SK-N-SH treated with all-trans-retinoic acid at 6 μM for 48 hours (cell line): Measurements from ENCODE around the gene PAQR5.

Experiments
- ATAC-seq: fragments of 200-7000 bp; cut with Tn5 transposase; 3 replicates; pipeline ENCODE4 v1.9.1; 2020; ENCODE audit warnings: mild to moderate bottlenecking, moderate library complexity
- BACH2 ChIP-seq: fragments of 250-450 bp; sonication (Bioruptor Pico); IDR thresholded peaks from 2 replicates; pipeline ENCODE4 v1.9.0; 2021; ENCODE audit warnings: mild to moderate bottlenecking, borderline replicate concordance
- CSDC2 ChIP-seq: fragments of 250-450 bp; sonication (Bioruptor Pico); IDR thresholded peaks from 2 replicates; pipeline ENCODE4 v1.5.0; 2020; ENCODE audit warnings: mild to moderate bottlenecking, moderate library complexity
- GLIS3 ChIP-seq: fragments of 250-450 bp; sonication (Bioruptor Pico); IDR thresholded peaks from 2 replicates; pipeline ENCODE4 v1.5.0; 2020; ENCODE audit warnings: mild to moderate bottlenecking, moderate library complexity
- ISL1 ChIP-seq: fragments of 250-450 bp; sonication (Bioruptor Pico); IDR thresholded peaks from 2 replicates; pipeline ENCODE4 v2.1.2; 2022; ENCODE audit warnings: mild to moderate bottlenecking, moderate library complexity
- OSR1 ChIP-seq: fragments of 250-450 bp; sonication (Bioruptor Pico); IDR thresholded peaks from 2 replicates; pipeline ENCODE4 v1.8.0; 2022; ENCODE audit warnings: moderate library complexity, mild to moderate bottlenecking, inconsistent platforms
- PPARA ChIP-seq: fragments of 250-450 bp; sonication (Bioruptor Pico); IDR thresholded peaks from 2 replicates; pipeline ENCODE4 v1.5.0; 2020; ENCODE audit warnings: mild to moderate bottlenecking, borderline replicate concordance
- RARB ChIP-seq: fragments of 250-450 bp; sonication (Bioruptor Pico); IDR thresholded peaks from 2 replicates; pipeline ENCODE4 v1.8.0; 2021; ENCODE audit warnings: mild to moderate bottlenecking, moderate library complexity
- SNAI2 ChIP-seq: fragments of 250-450 bp; sonication (Bioruptor Pico); IDR thresholded peaks from 2 replicates; pipeline ENCODE4 v1.5.0; 2020; ENCODE audit warnings: mild to moderate bottlenecking, moderate library complexity
- TCF4 ChIP-seq: fragments of 250-450 bp; sonication (Bioruptor Pico); IDR thresholded peaks from 2 replicates; pipeline ENCODE4 v1.8.0; 2021; ENCODE audit warnings: mild to moderate bottlenecking, moderate library complexity, borderline replicate concordance
- TOX ChIP-seq: fragments of 250-450 bp; sonication (Bioruptor Pico); IDR thresholded peaks from 2 replicates; pipeline ENCODE4 v1.8.0; 2021; ENCODE audit warnings: mild to moderate bottlenecking, moderate library complexity, borderline replicate concordance
- ZC3H10 ChIP-seq: fragments of 250-450 bp; sonication (Bioruptor Pico); IDR thresholded peaks from 2 replicates; pipeline ENCODE4 v1.5.1; 2021; ENCODE audit warnings: mild to moderate bottlenecking, moderate library complexity
- ZFP3 ChIP-seq: fragments of 250-450 bp; sonication (Bioruptor Pico); IDR thresholded peaks from 2 replicates; pipeline ENCODE4 v1.5.0; 2020; ENCODE audit warnings: mild to moderate bottlenecking, moderate library complexity
- ZFP30 ChIP-seq: fragments of 450-650 bp; formaldehyde crosslinking; IDR thresholded peaks from 2 replicates; pipeline ENCODE4 v1.5.0; 2022; ENCODE audit warnings: mild to moderate bottlenecking, moderate library complexity
- ZNF565 ChIP-seq: fragments of 450-650 bp; formaldehyde crosslinking; conservative IDR thresholded peaks from 2 replicates; pipeline ENCODE4 v1.5.0; 2020; ENCODE audit warnings: low read depth, mild to moderate bottlenecking, moderate library complexity
- ZNF70 ChIP-seq: fragments of 450-650 bp; formaldehyde crosslinking; IDR thresholded peaks from 2 replicates; pipeline ENCODE4 v1.5.0; 2020; ENCODE audit warnings: mild to moderate bottlenecking, moderate library complexity
- ZNF8 ChIP-seq: fragments of 450-650 bp; formaldehyde crosslinking; IDR thresholded peaks from 2 replicates; pipeline ENCODE4 v1.5.0; 2020; ENCODE audit warnings: mild to moderate bottlenecking, moderate library complexity
- TF ChIP-seq, protein P1 (sequence below): fragments of 250-450 bp; sonication (Bioruptor Pico); IDR thresholded peaks from 2 replicates; pipeline ENCODE4 v1.5.0; 2020; ENCODE audit warnings: mild to moderate bottlenecking, moderate library complexity
- TF ChIP-seq, protein P2 (sequence below): fragments of 250-450 bp; sonication (Bioruptor Pico); IDR thresholded peaks from 2 replicates; pipeline ENCODE4 v1.5.1; 2020; ENCODE audit warnings: low read depth, mild to moderate bottlenecking, moderate library complexity
- TF ChIP-seq, protein P3 (sequence below): fragments of 250-450 bp; sonication (Bioruptor Pico); IDR thresholded peaks from 2 replicates; pipeline ENCODE4 v1.5.1; 2021; ENCODE audit warnings: mild to moderate bottlenecking, moderate library complexity
- TF ChIP-seq, protein P4 (sequence below): fragments of 250-450 bp; sonication (Bioruptor Pico); IDR thresholded peaks from 2 replicates; pipeline ENCODE4 v1.8.0; 2020; ENCODE audit warnings: mild to moderate bottlenecking, moderate library complexity, borderline replicate concordance

The PAQR5 gene

DNA sequence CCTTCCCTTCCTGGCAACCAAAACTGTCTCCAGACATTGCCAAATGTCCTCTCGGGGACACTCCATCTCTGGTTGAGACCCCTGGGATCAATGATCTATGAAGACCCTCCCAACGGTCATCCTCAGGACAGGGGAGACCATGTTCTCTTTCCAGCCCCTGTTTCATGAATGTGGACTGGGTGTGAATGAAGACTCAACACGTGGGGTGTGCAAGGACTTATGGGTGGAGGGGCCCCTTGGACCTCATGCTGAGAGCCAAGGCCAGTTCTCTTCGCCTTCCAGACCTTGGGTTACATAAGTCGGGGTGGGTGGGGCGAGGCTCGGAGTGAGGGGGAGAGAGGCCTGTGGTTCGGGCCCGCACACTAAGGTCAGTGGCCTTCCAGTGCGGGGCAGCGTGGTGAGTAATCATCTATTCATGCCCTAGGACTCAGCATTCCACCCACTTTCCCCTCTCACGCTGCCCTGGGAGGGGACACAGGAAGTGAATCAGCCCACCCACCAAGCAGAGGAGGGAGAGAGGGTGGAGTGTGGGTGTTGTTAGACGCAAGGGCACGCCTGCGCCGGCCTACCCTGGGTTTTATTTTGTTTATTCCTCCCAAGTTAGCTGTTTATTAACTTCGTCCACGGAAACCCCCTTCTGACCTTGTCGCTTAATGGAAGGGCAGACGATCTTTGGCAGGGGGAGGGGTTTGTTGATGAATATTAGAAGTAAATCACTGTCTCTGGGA, 6.7 kb downstream of the PAQR5 start:
- no peak for TF ChIP-seq ZC3H10
- TF ChIP-seq, protein P1, sequence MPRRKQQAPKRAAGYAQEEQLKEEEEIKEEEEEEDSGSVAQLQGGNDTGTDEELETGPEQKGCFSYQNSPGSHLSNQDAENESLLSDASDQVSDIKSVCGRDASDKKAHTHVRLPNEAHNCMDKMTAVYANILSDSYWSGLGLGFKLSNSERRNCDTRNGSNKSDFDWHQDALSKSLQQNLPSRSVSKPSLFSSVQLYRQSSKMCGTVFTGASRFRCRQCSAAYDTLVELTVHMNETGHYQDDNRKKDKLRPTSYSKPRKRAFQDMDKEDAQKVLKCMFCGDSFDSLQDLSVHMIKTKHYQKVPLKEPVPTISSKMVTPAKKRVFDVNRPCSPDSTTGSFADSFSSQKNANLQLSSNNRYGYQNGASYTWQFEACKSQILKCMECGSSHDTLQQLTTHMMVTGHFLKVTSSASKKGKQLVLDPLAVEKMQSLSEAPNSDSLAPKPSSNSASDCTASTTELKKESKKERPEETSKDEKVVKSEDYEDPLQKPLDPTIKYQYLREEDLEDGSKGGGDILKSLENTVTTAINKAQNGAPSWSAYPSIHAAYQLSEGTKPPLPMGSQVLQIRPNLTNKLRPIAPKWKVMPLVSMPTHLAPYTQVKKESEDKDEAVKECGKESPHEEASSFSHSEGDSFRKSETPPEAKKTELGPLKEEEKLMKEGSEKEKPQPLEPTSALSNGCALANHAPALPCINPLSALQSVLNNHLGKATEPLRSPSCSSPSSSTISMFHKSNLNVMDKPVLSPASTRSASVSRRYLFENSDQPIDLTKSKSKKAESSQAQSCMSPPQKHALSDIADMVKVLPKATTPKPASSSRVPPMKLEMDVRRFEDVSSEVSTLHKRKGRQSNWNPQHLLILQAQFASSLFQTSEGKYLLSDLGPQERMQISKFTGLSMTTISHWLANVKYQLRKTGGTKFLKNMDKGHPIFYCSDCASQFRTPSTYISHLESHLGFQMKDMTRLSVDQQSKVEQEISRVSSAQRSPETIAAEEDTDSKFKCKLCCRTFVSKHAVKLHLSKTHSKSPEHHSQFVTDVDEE (CRISPR knock-in tag): no peak
- TF ChIP-seq GLIS3 (CRISPR knock-in tag): no peak
- TF ChIP-seq ISL1: no peak
- no peak for TF ChIP-seq ZFP30 (CRISPR knock-in tag)
- ATAC-seq: peak; percentile 89

DNA sequence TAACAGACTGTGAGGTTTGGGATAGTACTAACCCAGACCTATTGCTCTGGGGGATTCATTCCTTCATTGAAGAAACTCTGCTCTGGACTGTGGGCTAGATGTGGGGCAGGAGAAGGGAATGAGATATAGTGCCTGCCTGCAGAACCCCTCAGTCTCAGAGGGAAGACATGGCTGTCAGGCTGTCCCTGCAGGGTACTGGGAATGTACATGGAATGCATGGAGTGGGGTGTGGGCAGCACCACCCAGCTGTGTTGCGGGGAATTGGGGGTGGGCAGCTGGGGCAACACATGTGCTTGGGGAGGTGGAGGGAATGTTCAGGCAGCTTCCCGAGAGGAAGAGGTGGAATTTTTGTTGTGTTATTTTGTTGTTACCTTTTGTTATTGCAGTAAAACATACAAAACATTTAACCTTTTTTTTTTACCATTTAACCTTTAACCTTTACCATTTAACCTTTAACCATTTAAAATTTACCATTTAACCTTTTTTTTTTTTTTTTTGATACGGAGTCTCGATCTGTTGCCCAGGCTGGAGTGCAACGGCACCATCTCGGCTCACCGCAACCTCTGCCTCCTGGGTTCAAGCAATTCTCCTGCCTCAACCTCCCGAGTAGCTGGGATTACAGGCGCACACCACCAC, 7.3 kb downstream of the PAQR5 start:
- ATAC-seq: peak; percentile 40

DNA sequence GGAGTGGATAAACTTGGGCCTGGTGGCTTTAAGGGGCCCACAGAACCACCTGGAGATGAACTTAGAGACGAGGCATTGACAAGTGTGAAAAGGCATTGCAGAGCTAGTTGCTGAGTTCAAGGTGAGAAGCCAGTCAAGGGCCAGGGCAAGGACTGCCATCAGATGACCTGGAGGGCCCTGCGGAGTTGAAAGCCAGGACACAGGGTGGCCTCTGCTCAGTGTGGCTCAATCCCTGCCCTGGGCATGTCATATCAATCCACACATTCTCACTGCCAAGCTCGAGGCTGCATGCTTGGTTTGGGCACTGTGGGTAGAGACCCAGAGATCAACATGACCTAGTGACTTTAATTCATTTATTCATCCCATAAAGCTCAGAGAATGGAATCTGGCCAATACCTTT, 9.2 kb downstream of the PAQR5 start:
- ATAC-seq: no peak
- TF ChIP-seq PPARA (CRISPR knock-in tag): no peak
- TF ChIP-seq RARB (CRISPR knock-in tag): no peak
- TF ChIP-seq ZFP30 (CRISPR knock-in tag): no peak
- TF ChIP-seq, protein P2, sequence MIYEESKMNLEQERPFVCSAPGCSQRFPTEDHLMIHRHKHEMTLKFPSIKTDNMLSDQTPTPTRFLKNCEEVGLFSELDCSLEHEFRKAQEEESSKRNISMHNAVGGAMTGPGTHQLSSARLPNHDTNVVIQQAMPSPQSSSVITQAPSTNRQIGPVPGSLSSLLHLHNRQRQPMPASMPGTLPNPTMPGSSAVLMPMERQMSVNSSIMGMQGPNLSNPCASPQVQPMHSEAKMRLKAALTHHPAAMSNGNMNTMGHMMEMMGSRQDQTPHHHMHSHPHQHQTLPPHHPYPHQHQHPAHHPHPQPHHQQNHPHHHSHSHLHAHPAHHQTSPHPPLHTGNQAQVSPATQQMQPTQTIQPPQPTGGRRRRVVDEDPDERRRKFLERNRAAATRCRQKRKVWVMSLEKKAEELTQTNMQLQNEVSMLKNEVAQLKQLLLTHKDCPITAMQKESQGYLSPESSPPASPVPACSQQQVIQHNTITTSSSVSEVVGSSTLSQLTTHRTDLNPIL (CRISPR knock-in tag): no peak
- no peak for TF ChIP-seq SNAI2 (CRISPR knock-in tag)
- no peak for TF ChIP-seq CSDC2
- no peak for TF ChIP-seq ZNF8 (CRISPR knock-in tag)
- TF ChIP-seq, protein P3, sequence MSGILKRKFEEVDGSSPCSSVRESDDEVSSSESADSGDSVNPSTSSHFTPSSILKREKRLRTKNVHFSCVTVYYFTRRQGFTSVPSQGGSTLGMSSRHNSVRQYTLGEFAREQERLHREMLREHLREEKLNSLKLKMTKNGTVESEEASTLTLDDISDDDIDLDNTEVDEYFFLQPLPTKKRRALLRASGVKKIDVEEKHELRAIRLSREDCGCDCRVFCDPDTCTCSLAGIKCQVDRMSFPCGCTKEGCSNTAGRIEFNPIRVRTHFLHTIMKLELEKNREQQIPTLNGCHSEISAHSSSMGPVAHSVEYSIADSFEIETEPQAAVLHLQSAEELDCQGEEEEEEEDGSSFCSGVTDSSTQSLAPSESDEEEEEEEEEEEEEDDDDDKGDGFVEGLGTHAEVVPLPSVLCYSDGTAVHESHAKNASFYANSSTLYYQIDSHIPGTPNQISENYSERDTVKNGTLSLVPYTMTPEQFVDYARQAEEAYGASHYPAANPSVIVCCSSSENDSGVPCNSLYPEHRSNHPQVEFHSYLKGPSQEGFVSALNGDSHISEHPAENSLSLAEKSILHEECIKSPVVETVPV: no peak
- no peak for TF ChIP-seq ISL1
- TF ChIP-seq ZFP3 (CRISPR knock-in tag): no peak
- TF ChIP-seq OSR1 (CRISPR knock-in tag): no peak

More for the DNA sequence above, 7.3 kb downstream of the PAQR5 start:
- TF ChIP-seq ZNF8 (CRISPR knock-in tag) (no peak), TOX (no peak), OSR1 (CRISPR knock-in tag) (no peak), CSDC2 (no peak), PPARA (CRISPR knock-in tag) (no peak), GLIS3 (CRISPR knock-in tag) (no peak), ZFP3 (CRISPR knock-in tag) (no peak), TCF4 (CRISPR knock-in tag) (no peak), ISL1 (no peak), ZNF70 (no peak), SNAI2 (CRISPR knock-in tag) (no peak), BACH2 (no peak), ZFP30 (CRISPR knock-in tag) (no peak), ZNF565 (no peak)
- TF ChIP-seq, protein P3: no peak
- TF ChIP-seq, protein P4, sequence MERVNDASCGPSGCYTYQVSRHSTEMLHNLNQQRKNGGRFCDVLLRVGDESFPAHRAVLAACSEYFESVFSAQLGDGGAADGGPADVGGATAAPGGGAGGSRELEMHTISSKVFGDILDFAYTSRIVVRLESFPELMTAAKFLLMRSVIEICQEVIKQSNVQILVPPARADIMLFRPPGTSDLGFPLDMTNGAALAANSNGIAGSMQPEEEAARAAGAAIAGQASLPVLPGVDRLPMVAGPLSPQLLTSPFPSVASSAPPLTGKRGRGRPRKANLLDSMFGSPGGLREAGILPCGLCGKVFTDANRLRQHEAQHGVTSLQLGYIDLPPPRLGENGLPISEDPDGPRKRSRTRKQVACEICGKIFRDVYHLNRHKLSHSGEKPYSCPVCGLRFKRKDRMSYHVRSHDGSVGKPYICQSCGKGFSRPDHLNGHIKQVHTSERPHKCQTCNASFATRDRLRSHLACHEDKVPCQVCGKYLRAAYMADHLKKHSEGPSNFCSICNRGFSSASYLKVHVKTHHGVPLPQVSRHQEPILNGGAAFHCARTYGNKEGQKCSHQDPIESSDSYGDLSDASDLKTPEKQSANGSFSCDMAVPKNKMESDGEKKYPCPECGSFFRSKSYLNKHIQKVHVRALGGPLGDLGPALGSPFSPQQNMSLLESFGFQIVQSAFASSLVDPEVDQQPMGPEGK: no peak
- TF ChIP-seq, protein P2 (CRISPR knock-in tag): no peak
- TF ChIP-seq, protein P1 (CRISPR knock-in tag): no peak
